Glutamatergic neuron (in vitro differentiated cells): ENCODE measurements around the gene TECR. TPM values are rescaled to one million over a fixed set of nuclear protein-coding genes. Genes with fewer than 3 reads are reported as not detected.

Experiments used
- DNase-seq: peaks from one replicate; pipeline ENCODE4 v3.0.0; 2022
- H3K27ac Mint-ChIP-seq: one replicate; pipeline ENCODE4 v1.8.0; 2020; ENCODE audit warnings: mild to moderate bottlenecking, mixed read lengths, inconsistent platforms; ENCODE audit not compliant: unreplicated experiment
- H3K27me3 Mint-ChIP-seq: one replicate; pipeline ENCODE4 v1.8.0; 2020; ENCODE audit warnings: mild to moderate bottlenecking, moderate library complexity, mixed read lengths, inconsistent platforms; ENCODE audit not compliant: unreplicated experiment
- H3K36me3 Mint-ChIP-seq: one replicate; pipeline ENCODE4 v1.8.0; 2020; ENCODE audit warnings: mild to moderate bottlenecking, mixed read lengths, inconsistent platforms; ENCODE audit not compliant: unreplicated experiment
- H3K4me1 Mint-ChIP-seq: one replicate; pipeline ENCODE4 v1.8.0; 2020; ENCODE audit warnings: mild to moderate bottlenecking, low read depth, mixed read lengths, inconsistent platforms; ENCODE audit not compliant: unreplicated experiment
- H3K4me3 Mint-ChIP-seq: one replicate; pipeline ENCODE4 v1.8.0; 2020; ENCODE audit warnings: mild to moderate bottlenecking, mixed read lengths, inconsistent platforms; ENCODE audit not compliant: unreplicated experiment
- H3K9me3 Mint-ChIP-seq: one replicate; pipeline ENCODE4 v1.8.0; 2020; ENCODE audit warnings: mild to moderate bottlenecking, moderate library complexity, mixed read lengths, inconsistent platforms; ENCODE audit not compliant: unreplicated experiment
- CTCF ChIP-seq: fragments of 200-600 bp; sonication (generic); IDR thresholded peaks from one replicate; pipeline ENCODE4 v1.5.0; 2021; ENCODE audit not compliant: partially characterized antibody, unreplicated experiment
- total RNA-seq: library from RNA; stranded (reverse); fragmentation: NEBNext Ultra II Directional; extraction: Animal tissue kit (Norgen Biotek cat#: 25700); gene quantifications from one replicate; pipeline ENCODE4 v1.2.1, GENCODE V29; 2021; ENCODE audit not compliant: unreplicated experiment

The TECR gene
- total RNA-seq, 1 donor from 2014 or later: 102 TPM

GRCh38 chr19:14511229-14511593, 18.2 kb upstream of the TECR start:
- Mint-ChIP-seq H3K4me3 (no peak overlapping the region), H3K9me3 (peaks cover 8% of the 10 kb centered on the region), H3K4me1 (peaks cover 15% of the 10 kb centered on the region), H3K27ac (no peak overlapping the region), H3K27me3 (peaks cover 3% of the 10 kb centered on the region), H3K36me3 (peaks cover 10% of the 10 kb centered on the region)
- no peak for TF ChIP-seq CTCF
- no peak for DNase-seq

- peaks cover 18% of the 10 kb centered on the region for H3K9me3 Mint-ChIP-seq
- H3K36me3 Mint-ChIP-seq: peaks cover 10% of the 10 kb centered on the region
- no peak for TF ChIP-seq CTCF
- peaks cover 21% of the 10 kb centered on the region for H3K4me1 Mint-ChIP-seq
- H3K27me3 Mint-ChIP-seq: peaks cover 4% of the 10 kb centered on the region
- no peak overlapping the region for H3K27ac Mint-ChIP-seq
- DNase-seq: no peak
- H3K4me3 Mint-ChIP-seq: no peak overlapping the region
Observed at GRCh38 chr19:14512406-14512961, 16.9 kb upstream of the TECR start.

DNA sequence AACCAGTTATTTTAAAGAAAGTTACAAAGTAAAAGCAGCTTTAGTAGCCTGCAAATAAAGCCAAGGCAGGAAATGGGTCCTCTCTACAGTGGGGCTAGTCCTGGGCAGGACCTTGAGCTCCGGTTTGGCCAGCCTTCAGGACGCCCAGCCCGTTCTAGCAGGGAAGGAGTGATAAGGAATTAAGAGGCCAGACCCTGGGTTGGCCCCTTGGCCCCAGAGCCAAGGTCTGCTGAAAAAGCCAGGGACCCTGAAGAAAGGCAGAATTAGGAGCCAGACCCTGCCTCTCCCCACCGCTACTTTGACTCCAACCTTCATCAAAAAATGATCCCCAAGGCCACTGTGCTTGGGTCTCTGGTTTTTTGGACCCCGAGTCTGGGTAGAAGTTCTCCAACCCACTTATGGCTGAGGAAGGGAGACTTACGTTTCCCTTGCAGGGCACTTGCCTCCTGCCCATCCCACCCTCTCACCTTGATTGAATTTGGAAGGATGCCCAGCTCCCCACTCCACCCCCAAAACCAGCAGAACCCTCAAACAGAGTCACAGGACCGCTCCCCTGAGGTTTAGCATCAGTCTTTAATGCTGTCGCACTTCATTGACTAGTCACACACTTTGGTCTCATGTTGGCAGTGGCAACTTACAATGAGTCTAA, 15.1 kb upstream of the TECR start:
- H3K9me3 Mint-ChIP-seq: peaks cover 18% of the 10 kb centered on the region
- H3K4me3 Mint-ChIP-seq: peak overlapping the region; percentile 25
- peaks cover 4% of the 10 kb centered on the region for H3K27me3 Mint-ChIP-seq
- TF ChIP-seq CTCF: no peak
- peaks cover 21% of the 10 kb centered on the region for H3K4me1 Mint-ChIP-seq
- H3K36me3 Mint-ChIP-seq: peaks cover 10% of the 10 kb centered on the region
- H3K27ac Mint-ChIP-seq: no peak overlapping the region
- DNase-seq: no peak

DNA sequence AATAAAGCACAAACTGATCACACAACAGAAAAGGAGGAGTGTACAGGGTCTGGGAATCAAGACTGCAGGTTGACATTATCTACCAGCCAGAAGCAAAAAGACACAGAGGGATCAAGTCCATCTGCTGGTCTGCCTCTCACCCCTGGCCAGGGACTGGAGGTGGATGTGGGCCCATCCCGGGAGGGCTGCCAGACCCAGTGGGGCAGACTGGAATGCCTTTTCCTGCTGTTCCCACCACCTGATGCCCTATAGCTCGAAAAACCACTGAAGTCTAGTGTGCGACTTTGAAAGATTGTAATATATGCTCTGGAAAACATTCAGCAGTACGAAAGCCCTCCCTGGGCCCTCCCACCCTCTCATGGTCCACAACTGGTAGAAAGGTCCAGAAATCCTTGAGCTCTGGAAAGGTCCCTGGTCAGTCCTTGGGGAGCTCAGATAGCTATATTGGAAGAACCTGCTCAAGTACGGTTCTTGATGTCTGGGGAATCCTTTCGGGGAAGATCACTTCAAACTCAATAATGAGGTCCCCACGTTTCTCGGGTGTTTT, 13.8 kb upstream of the TECR start:
- Mint-ChIP-seq H3K27ac (peak overlapping the region; percentile 22), H3K36me3 (peaks cover 10% of the 10 kb centered on the region), H3K4me1 (peaks cover 25% of the 10 kb centered on the region), H3K4me3 (peak overlapping the region; percentile 84), H3K27me3 (peaks cover 4% of the 10 kb centered on the region), H3K9me3 (peaks cover 20% of the 10 kb centered on the region)
- DNase-seq: no peak
- TF ChIP-seq CTCF: no peak

- peak overlapping the region; percentile 84 for H3K4me3 Mint-ChIP-seq
- no peak overlapping the region for H3K27ac Mint-ChIP-seq
- peaks cover 4% of the 10 kb centered on the region for H3K27me3 Mint-ChIP-seq
- no peak for DNase-seq
- H3K4me1 Mint-ChIP-seq: peaks cover 25% of the 10 kb centered on the region
- H3K9me3 Mint-ChIP-seq: peaks cover 19% of the 10 kb centered on the region
- H3K36me3 Mint-ChIP-seq: peaks cover 10% of the 10 kb centered on the region
- TF ChIP-seq CTCF: no peak
Observed at GRCh38 chr19:14516048-14516534, 13.3 kb upstream of the TECR start.
